Coronary artery (tissue), 2 donors: ENCODE measurements around the gene ZCCHC17.

Experiments
- DNase-seq: peaks from one replicate; pipeline ENCODE4 v3.0.0-alpha.2; 2017; ENCODE audit warnings: low spot score
- H3K27ac ChIP-seq, 2 donors: fragments of 200-600 bp; sonication (generic); one replicate each; pipeline ENCODE4 v1.5.1; 2016 to 2019
- H3K4me3 ChIP-seq: fragments of 200-600 bp; sonication (generic); 2 replicates; pipeline ENCODE4 v1.5.1; 2016; ENCODE audit warnings: mild to moderate bottlenecking, moderate library complexity
- CTCF ChIP-seq: fragments of 200-600 bp; sonication (generic); IDR thresholded peaks from one replicate; pipeline ENCODE4 v1.5.1; 2019; ENCODE audit warnings: antibody characterized with exemption

ZCCHC17 gene

DNA sequence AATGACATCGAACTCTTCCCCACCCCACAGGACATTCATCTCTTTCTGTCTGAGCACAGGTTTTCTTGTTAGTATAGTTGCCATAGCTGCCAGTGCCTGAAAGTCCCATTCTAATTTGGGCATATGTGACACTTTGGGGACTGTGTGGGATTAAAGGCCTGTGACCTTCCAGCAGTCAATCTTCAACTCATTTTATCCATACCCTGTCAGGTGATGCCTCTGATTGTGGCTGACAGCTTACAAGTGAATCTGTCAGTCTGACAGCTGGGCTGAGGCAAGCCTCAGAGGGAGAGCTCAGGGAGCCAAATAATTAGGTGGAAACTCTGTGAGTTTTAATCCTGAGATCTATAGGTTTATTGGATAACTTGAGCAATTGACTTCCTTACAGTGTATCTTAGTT is 29.6 kb downstream of the ZCCHC17 start:
- Histone ChIP-seq H3K27ac (no peak overlapping the region), H3K4me3 (no peak overlapping the region)
- TF ChIP-seq CTCF: no peak
- no peak for DNase-seq

DNA sequence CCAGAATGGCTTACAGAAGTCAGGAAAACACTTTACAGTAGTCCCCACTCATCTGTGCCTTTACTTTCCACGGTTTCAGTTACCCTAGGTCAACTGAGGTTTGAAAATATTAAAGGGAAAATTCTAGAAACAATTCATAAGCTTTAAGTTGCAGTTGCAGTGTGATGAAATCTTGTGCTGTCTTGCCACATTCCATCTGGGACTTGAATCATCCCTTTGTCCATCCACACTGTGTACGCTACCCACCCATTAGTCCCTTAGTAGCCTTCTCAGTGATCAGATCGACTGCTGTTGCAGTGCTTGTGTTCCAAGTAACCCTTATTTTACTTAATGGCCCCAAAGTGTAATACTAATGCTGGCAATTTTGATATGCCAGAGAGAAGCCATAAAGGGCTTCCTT is 30.5 kb downstream of the ZCCHC17 start:
- TF ChIP-seq CTCF: no peak
- Histone ChIP-seq H3K4me3 (no peak overlapping the region), H3K27ac (no peak overlapping the region)
- no peak for DNase-seq

GRCh38 chr1:31335007-31335406 is 38.2 kb downstream of the ZCCHC17 start:
- DNase-seq: no peak
- Histone ChIP-seq H3K27ac (no peak overlapping the region), H3K4me3 (no peak overlapping the region)
- TF ChIP-seq CTCF: no peak

DNA sequence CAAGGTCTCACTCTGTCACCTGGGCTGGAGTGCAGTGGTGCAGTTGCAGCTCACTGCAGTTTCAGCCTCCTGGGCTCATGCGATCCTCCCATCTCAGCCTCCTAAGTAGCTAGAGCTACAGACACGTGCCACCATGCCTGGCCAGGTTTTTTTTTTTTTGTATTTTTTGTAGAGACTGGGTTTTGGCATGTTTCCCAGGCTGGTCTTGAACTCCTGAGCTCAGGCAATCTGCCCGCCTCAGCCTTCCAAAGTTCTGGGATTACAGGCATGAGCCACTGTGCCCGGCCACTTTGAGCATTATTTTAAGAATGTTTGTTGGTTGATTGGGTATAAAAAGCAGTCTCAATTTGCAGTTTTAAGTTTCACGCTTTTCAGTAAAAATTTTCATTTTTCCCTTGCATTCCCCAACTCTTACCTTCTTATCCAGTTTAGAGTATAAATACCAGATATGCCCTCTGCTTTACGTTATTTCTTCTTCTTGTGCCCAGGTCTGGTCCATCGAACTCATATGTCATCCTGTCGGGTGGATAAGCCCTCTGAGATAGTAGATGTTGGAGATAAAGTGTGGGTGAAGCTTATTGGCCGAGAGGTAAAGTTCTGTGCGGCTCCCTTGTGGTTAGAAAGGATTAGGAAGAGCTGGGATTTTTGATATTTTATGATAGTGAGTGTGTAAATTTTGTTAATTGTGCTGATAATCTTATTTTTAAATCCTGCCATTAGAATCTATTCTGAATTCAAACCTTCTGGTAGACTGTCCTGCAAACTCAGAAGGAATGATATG is 40.0 kb downstream of the ZCCHC17 start:
- Histone ChIP-seq H3K4me3 (no peak overlapping the region), H3K27ac (no peak overlapping the region)
- DNase-seq: no peak
- no peak for TF ChIP-seq CTCF

DNA sequence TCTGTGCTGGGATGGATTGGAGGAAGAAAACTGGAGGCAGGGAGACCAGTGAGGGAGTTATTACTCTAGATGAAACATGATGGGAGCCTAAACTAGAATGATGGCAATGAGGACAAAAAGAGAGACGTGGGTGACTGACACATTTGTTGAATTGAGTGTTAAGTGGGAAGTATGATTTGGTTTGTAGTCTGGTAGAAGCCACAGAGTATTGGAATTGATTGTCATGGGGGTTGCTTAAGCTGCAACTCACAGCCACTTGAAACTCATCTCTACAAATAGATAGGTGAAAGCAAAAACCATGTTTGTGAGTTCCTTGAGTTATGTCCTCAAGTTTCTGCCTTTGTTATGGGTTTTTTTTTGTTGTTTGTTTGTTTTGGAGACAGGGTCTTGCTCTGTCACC is 47.7 kb downstream of the ZCCHC17 start:
- TF ChIP-seq CTCF: no peak
- Histone ChIP-seq H3K27ac (no peak overlapping the region), H3K4me3 (no peak overlapping the region)
- no peak for DNase-seq

GRCh38 chr1:31345635-31346034 is 48.8 kb downstream of the ZCCHC17 start:
- DNase-seq: no peak
- no peak for TF ChIP-seq CTCF
- Histone ChIP-seq H3K4me3 (no peak overlapping the region), H3K27ac (no peak overlapping the region)

- no peak for DNase-seq
- no peak overlapping the region for H3K4me3 ChIP-seq
- no peak for TF ChIP-seq CTCF
- no peak overlapping the region for H3K27ac ChIP-seq
These were observed 50.0 kb downstream of the ZCCHC17 start for GRCh38 chr1:31346785-31347184.
